ENCODE data around the gene HINFP. TPM values are rescaled to one million over a fixed set of nuclear protein-coding genes. Genes with fewer than 3 reads are reported as not detected.
"Not testable (repeated sequence)": the region's sequence is repeated elsewhere in the genome, so short reads cannot be mapped to it uniquely, and the experiment has no call there.

Gene HINFP
- polyA plus RNA-seq, 5 donors: 31.5 to 44.4 (median 36.4) TPM

- no peak for DNase-seq
These were observed 5.7 kb upstream of the HINFP start for GRCh38 chr11:119115484-119116234.

GRCh38 chr11:119116235-119116594, 5.2 kb upstream of the HINFP start:
- no peak for DNase-seq

GRCh38 chr11:119116601-119117000, 4.8 kb upstream of the HINFP start:
- no peak for DNase-seq

- DNase-seq: no peak
These were observed 4.2 kb upstream of the HINFP start for GRCh38 chr11:119117004-119117706.

- DNase-seq: no peak
These were observed 3.2 kb upstream of the HINFP start for GRCh38 chr11:119118227-119118626.

- DNase-seq: no peak
These were observed 2.4 kb upstream of the HINFP start for GRCh38 chr11:119118946-119119345.

GRCh38 chr11:119120639-119121007, 757 bp upstream of the HINFP start:
- no peak for DNase-seq

GRCh38 chr11:119121811-119122124, 388 bp downstream of the HINFP start:
- no peak for DNase-seq

GRCh38 chr11:119125821-119126220, 4.4 kb downstream of the HINFP start:
- DNase-seq: no peak

- no peak for DNase-seq
These were observed 5.4 kb downstream of the HINFP start for GRCh38 chr11:119126675-119127268.

GRCh38 chr11:119130662-119131061, 9.3 kb downstream of the HINFP start:
- no peak for DNase-seq

GRCh38 chr11:119134389-119134978, 13.1 kb downstream of the HINFP start:
- no peak for DNase-seq

GRCh38 chr11:119139276-119139675, 17.9 kb downstream of the HINFP start:
- not testable (repeated sequence) for DNase-seq

GRCh38 chr11:119144825-119145486, 23.6 kb downstream of the HINFP start:
- DNase-seq: peak in 1 of 2 donors; percentile 36

GRCh38 chr11:119145551-119145950, 24.2 kb downstream of the HINFP start:
- no peak for DNase-seq

- no peak for DNase-seq
These were observed 26.4 kb downstream of the HINFP start for GRCh38 chr11:119147604-119148333.

GRCh38 chr11:119148720-119149017, 27.3 kb downstream of the HINFP start:
- DNase-seq: no peak

GRCh38 chr11:119149018-119149785, 27.8 kb downstream of the HINFP start, which contains the start of gene ABCG4:
ABCG4 (plus strand) TSS chr11:119149052; CDS start chr11:119149966, 914 bp downstream.
- peak in 1 of 2 donors; percentile 14 for DNase-seq

GRCh38 chr11:119149786-119150275, 28.5 kb downstream of the HINFP start:
- DNase-seq: no peak

GRCh38 chr11:119152043-119152442, 30.7 kb downstream of the HINFP start:
- DNase-seq: no peak

- no peak for DNase-seq
These were observed 31.2 kb downstream of the HINFP start for GRCh38 chr11:119152604-119153003.
